GM12873 (cell line): Measurements from ENCODE around the gene ONECUT3.
A peak's percentile ranks its signal among the peaks of the same experiment; 100 is the strongest.

Experiments
- TF ChIP-seq, protein P1 (sequence below): IDR thresholded peaks from 2 replicates; pipeline ENCODE4 v1.5.1; 2012; ENCODE audit warnings: low read depth, mild to moderate bottlenecking, moderate library complexity, low read length, control low read depth; ENCODE audit not compliant: insufficient read depth; ENCODE audit errors: missing control alignments

The ONECUT3 gene

DNA sequence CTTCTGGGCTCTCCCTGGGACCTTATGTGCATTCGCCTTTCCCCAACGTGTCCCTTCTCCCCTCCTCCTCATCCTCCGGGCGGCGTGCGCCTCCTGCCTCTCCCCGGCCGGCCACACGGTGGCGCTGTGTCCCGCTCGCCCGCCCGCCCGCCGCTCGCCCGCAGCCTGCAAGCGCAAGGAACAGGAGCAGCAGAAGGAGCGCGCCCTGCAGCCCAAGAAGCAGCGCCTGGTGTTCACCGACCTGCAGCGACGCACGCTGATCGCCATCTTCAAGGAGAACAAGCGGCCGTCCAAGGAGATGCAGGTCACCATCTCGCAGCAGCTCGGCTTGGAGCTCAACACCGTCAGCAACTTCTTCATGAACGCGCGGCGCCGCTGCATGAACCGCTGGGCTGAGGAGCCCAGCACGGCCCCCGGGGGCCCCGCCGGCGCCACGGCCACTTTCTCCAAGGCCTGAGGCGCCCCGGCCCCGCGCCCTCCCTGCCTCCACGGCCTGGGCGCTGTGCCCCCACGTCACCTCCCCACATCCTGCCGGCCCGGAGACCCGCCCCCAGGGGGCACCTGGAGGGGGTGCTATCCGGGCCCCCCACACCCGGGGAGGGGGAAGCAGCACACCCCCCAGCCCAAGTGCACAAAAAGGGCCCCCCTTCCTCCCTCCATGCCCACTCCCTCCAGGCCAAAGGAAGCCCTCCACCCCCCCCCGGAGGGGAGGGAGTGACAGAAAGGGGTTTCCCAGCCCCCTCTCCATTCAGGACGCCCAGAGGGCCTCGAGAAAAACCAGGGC lies 21.9 kb downstream of the ONECUT3 start:
- TF ChIP-seq, protein P1, sequence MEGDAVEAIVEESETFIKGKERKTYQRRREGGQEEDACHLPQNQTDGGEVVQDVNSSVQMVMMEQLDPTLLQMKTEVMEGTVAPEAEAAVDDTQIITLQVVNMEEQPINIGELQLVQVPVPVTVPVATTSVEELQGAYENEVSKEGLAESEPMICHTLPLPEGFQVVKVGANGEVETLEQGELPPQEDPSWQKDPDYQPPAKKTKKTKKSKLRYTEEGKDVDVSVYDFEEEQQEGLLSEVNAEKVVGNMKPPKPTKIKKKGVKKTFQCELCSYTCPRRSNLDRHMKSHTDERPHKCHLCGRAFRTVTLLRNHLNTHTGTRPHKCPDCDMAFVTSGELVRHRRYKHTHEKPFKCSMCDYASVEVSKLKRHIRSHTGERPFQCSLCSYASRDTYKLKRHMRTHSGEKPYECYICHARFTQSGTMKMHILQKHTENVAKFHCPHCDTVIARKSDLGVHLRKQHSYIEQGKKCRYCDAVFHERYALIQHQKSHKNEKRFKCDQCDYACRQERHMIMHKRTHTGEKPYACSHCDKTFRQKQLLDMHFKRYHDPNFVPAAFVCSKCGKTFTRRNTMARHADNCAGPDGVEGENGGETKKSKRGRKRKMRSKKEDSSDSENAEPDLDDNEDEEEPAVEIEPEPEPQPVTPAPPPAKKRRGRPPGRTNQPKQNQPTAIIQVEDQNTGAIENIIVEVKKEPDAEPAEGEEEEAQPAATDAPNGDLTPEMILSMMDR = peak; percentile 64

DNA sequence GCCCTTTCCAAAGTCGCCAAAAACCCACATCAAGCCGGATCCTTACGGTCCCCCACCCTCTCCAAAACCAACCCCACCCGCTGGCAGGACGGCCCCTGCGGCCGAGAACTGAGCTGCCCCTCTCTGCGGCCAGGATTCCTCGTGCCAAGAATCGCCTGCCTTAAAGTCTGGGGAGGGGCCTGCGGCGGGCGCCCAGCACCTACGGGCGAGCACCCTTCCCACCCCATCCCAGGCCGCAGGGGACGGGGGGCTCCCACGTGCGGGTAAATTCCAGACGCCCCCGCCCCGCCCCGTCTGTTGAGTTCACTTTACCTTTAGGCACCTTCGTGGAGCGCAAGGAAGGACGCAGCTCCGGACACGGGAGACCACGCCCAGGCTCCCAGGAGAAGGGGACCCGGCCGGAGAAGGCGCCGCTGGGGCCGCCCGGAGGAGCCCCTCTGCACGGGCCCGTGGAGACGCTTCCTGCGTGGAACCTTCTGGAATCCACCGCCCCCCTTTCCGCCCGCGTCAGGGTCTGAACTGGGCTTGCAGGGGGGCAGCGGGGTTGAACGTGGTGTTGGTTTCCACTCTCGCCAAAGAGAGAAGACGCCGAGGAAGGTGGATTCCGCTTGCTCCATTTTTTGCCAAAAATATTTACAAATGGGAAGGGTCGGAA lies 22.8 kb downstream of the ONECUT3 start:
- TF ChIP-seq, protein P1 = no peak

DNA sequence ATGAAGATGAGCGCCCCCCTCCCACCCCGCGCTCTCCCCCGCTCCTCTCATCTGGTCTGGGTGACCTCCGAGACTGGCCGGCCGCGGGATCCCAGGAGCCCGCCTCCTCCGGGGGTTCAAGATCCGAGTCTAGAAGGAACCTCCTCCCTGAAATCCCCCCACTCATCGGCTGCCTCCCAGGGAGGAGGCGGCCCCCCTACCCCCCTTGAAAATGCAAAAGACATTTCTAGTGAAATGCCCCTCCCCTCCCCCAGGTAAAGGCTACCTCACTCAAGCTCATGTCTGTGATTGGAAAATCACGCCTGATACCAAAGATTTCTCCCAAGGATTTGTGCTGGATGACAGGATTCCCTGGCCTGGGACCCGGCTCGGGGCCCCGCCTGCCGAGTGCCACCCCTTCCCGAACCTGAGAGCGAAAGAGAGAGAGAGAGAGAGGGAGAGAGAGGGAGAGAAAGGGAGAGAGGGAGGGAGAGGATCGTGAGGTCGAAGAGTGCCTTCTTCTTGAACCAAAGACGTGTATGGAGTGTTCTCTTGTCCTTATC lies 23.4 kb downstream of the ONECUT3 start:
- TF ChIP-seq, protein P1 = no peak

DNA sequence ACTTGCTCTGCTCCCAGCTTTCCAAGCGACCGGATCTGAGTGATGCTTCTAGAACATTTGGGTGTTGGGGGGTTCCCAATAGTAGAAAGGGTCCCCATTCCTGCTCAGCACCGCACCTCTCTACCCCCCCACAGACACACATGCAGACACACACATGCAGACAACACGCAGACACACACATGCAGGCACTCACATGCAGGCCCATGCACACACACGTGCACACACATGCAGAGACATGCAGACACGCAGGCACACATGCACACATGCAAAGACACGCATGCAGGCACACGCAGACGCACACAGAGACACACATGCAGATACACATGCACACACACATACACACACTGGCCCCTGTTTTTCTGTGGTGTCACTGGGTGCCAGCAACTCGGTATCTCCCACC lies 23.8 kb downstream of the ONECUT3 start:
- TF ChIP-seq, protein P1 = no peak

DNA sequence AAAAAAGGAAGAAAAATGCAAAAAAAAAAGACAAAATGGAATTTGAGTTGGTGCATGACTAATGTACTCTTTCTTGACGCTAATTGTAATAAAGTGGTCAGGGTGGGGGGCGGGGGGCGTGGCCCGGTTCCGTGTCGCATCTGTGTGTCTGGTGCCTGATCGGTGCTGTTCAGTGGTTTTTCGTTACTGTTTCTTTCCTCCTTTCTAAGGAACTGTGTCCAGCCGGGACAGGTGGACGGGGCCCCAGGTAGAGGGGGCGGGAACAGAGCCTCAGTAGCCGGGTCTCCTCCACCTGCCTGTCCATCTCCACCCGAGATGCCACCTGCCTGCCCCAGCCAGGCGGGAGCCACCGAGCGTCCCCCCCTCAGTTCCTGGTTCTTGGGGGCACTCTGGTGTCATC lies 26.3 kb downstream of the ONECUT3 start:
- TF ChIP-seq, protein P1 = no peak

- TF ChIP-seq, protein P1 = no peak
These were observed 27.1 kb downstream of the ONECUT3 start for GRCh38 chr19:1780272-1780958.

DNA sequence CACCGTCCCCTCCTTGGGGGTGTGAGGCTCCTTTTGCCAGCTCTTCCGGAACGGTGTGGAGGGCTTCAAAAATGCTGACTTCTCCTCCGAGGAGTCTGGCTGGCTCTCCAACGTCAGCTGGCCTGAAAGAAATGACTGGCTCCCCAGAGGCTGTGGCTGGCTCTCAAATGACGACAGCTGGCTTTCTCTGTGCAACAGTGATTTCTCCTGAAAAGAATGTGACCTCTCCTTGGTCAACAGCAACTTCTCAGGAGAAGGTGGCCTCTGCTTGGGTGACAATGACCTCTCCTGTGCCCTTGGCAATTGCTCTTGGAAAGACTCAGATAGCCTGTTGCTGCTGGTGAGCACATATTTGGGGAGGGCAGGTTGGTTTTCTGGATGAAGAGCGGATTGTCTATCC lies 29.2 kb downstream of the ONECUT3 start:
- TF ChIP-seq, protein P1 = no peak
